ENCODE data around the gene TAL2.
"Not testable (repeated sequence)": the region's sequence is repeated elsewhere in the genome, so short reads cannot be mapped to it uniquely, and the experiment has no call there.

TAL2 gene

DNA sequence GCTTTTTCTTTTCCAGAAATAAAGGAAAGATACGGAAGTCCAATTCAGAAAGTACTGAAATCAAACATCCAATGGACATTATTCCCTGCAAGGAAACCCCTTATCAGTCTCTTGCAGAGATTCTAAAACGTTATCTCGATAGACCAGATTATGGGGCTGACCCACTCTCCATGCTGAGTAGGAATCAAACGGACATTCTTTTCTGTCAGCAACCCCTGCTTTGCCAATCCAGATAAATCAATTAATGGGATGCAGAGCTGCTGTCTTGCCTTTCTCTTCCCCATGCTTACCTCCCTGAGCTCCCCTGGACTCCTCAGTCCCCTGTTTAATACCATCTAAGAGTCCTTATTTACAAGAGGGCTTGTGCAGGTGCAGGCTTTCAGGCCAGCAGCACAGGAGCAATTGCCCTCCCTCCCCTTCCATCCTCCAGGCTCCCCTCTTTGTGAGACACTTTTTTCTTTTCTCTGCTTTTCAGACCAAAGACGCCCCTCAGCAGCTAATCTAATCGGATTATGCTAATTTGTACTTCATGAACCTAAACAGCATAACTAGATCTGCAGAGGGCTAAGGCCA, 14.2 kb downstream of the TAL2 start:
- DNase-seq: no peak

DNA sequence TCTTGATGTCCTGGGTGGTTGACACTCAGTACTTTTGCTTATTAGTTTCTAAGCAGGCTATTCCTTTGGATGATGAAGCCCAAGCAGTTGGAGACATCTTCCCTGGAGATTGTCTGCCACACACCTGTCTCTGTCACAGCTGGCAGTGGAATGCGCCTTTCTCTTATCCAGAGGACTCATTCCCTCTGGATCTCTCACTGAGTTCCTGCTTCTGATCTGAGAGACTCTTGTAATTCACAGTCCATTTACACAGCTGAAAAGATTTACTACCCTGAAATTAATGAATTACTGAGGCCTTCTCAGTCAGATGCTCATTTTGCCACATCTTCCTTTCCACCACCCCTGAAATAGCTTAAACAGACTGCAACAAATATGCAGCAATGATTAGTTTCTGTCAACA, 15.9 kb downstream of the TAL2 start:
- DNase-seq: no peak

DNA sequence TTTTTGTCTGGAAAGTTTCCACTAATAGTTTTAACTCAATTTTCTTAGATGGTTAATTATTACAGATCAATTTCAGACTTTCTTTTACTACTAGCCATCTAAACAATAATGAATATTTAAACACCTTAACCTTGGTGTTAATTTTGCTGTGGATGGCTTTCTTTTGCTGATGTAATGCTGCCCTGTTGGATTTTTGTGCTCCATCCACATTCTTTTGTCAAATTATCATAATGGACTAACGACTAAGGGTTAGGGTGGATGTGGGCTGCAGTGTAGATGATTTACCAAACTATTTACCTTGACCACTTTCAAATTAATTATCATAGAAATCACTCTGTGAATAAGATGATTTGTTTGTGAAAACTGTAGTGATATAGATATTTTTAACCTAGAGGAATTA, 16.5 kb downstream of the TAL2 start:
- no peak for DNase-seq

DNA sequence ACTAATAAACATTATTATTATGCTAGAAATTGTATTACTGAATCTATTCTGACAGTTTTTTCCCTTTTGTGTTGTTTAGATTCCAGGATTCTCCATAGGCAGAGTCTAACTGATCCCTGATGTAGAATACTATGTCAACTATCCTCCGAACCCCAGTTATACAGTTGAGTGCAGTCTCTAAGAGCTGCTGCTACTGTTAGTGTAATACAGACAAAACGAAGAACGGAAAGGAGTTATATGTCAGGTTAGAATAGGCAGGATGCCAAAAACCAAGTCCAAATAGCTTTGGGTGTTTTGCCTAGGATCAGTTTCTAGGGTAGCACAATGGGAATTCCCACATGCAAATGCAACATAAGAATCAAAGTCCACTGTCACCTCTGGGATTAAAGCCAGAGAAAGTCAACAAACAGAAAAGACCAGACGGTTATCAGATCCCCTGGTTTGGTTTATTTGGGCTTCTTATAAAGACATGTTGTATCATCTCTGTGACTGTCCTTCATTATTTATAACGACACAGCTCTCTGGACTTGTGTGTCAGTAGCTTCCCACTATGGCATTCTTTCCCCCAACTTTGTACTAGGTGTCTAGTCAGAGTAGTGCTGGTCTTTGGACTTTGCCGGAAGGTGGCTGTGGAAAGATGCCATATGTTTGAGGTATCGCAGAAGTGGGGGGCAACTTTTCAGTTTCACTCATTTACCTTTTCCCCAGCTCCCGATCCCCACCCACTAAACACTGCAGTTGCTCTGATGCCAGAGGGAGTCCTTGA, 17.2 kb downstream of the TAL2 start:
- no peak for DNase-seq

DNA sequence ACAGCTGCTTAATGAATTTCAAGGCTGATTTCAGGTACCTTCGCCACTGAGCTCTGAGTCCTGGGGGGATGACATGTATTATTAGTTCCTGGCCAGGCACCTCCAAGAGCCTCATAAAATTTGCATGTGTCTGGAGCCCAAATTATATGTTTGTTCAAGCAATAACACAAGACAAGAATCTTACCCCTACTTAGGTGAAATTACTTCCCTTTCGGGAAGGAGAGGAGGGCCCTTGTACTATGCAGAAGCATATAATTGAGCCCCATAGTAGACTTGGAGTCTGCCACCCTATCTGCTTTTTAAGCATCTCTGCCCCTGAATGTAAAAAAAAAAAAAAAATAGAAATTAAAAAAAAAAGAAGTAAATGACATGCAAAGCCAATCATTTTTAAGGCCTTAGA, 19.1 kb downstream of the TAL2 start:
- no peak for DNase-seq

- no peak for DNase-seq
Observed at GRCh38 chr9:105681724-105682123, 19.5 kb downstream of the TAL2 start.

- DNase-seq: no peak
Observed at GRCh38 chr9:105683688-105684275, 21.5 kb downstream of the TAL2 start.

DNA sequence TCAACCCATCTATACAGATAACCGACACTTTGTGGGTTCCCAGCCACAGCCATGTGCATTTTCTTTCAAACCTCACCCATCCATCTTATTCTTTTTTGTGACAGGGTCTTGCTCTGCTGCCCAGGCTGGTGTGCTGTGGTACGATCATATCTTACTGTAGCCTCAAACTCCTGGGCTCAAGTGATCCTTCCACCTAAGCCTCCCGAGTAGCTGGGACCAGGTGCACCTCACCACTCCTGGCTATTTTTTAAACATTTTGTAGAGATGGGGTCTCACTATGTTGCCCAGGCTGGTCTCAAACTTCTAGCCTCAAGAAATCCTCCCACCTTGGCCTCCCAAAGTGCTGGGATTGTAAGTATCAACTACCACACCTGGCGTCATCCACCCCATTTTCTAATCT, 24.7 kb downstream of the TAL2 start:
- DNase-seq: no peak

- no peak for DNase-seq
Observed at GRCh38 chr9:105690742-105691141, 28.5 kb downstream of the TAL2 start.

- no peak for DNase-seq
Observed at GRCh38 chr9:105693435-105694189, 31.4 kb downstream of the TAL2 start.

- peak; percentile 80 for DNase-seq
Observed at GRCh38 chr9:105694190-105694847, 32.1 kb downstream of the TAL2 start, which contains the start of gene TMEM38B. TSS of gene TMEM38B (plus strand) at chr9:105694541. CDS start at chr9:105694661, 120 bp downstream.

DNA sequence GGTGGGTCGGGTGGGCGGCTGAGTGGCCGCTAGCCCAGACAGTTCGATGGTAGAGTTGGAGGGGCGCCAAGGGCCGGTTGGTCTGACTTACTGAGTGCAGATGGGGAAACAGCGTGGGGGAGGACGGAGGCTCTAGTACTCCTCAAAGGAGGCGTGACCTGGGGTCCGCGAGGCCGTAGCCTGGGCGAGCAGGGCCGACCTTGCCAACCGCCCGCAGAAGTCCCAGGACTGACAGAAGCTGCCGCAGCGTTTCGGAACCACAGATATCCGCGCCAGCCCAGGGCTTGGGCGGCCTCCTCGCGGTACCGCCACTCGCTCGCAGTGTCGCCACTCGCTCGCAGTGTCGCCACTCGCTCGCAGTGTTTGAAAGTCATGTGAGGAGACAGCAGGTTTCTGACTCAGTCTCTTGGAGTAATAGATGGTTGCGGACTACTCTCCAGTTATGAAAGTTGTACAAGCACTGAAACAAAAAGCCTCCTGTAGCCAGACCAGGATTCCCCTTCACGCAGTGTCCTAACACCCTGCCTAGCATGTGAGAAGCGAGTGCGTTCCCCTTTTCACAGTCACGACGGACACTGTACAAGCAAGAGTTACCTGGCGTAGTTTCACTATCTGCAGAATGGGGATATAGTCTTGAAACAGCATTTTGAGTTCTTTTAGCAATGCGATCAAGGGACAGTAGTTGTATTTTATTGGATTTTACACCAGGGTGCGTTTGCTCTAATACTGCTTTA, 32.8 kb downstream of the TAL2 start:
- peak; percentile 43 for DNase-seq

- DNase-seq: no peak
Observed at GRCh38 chr9:105696219-105696793, 34.0 kb downstream of the TAL2 start.

- no peak for DNase-seq
Observed at GRCh38 chr9:105697871-105698270, 35.6 kb downstream of the TAL2 start.

DNA sequence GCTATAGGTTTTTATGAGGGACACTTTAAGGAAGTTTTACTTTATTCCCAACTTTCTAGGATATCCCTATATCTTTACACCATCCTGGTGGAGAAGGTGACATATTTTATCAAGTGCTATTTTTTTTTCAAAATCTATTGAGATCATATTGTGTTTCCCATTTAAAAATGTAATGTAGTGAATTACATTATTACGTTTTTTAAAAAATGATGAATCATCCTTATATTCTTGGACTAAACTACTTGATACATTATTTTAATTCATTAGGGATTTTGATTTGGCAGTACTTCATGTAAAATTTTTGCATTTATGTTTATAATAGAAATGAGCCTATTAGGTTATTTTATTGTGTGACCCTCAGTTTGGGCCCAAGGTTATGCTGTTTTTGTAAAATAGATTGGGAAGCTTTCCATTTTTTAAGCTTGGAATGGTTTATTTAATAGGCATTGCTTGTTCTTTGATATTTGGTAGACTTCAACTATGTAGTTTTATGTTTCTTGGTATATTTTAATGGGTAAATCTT, 36.2 kb downstream of the TAL2 start:
- no peak for DNase-seq

- DNase-seq: no peak
Observed at GRCh38 chr9:105700668-105701067, 38.4 kb downstream of the TAL2 start.

- DNase-seq: no peak
Observed at GRCh38 chr9:105701145-105701544, 38.9 kb downstream of the TAL2 start.

- no peak for DNase-seq
Observed at GRCh38 chr9:105702207-105702606, 40.0 kb downstream of the TAL2 start.

GRCh38 chr9:105703638-105704037, 41.4 kb downstream of the TAL2 start:
- not testable (repeated sequence) for DNase-seq

- DNase-seq: no peak
Observed at GRCh38 chr9:105706156-105706555, 43.9 kb downstream of the TAL2 start.

DNA sequence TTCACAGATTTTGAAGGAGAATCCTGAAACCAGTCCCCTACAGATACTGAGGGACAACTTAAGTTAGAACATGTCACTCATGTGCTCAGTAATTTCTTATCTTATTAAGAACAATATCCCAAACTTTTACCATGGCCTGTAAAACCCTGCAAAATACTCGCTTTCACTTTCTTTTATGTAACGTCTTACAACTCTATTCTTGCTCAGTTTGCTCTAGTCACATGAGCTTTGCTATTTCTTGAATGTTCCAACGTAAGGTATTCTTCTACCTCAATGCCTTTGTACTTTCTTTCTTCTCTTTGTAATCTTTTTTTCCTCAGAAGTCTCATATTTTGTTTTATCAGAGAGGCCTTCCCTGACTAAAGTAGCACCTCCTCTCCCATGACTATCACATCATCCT, 46.1 kb downstream of the TAL2 start:
- DNase-seq: no peak

- DNase-seq: no peak
Observed at GRCh38 chr9:105710638-105711037, 48.4 kb downstream of the TAL2 start.

All from activated CD8-positive, alpha-beta memory T cell treated with anti-CD3 and anti-CD28 coated beads, Interleukin-2, amount 50 U/mL, for 4 hours (primary cell).